Gastroesophageal sphincter (tissue), 4 donors: ENCODE measurements around the gene RALGAPA1. TPM values are rescaled to one million over a fixed set of nuclear protein-coding genes. Genes with fewer than 3 reads are reported as not detected.

Source experiments
- ATAC-seq: fragments of 150-250 bp; one replicate; pipeline ENCODE4 v1.9.1; 2016; ENCODE audit warnings: mild to moderate bottlenecking, moderate library complexity
- H3K27ac ChIP-seq, 4 donors: fragments of 200-600 bp; sonication (generic) in 3 of 4; 1 replicate in 3 of 4; 2 replicates in 1 of 4; pipeline ENCODE4 v1.5.1; 2016 to 2019
- H3K27me3 ChIP-seq: fragments of 200-600 bp; sonication (generic); one replicate; pipeline ENCODE4 v1.5.1; 2019
- H3K36me3 ChIP-seq, 2 donors: fragments of 200-600 bp; sonication (generic); one replicate each; pipeline ENCODE4 v1.5.1; 2019; ENCODE audit warnings: control low read depth in 1 of 2
- H3K4me1 ChIP-seq, 3 donors: fragments of 200-600 bp; sonication (generic); 1 replicate in 2 of 3; 2 replicates in 1 of 3; pipeline ENCODE4 v1.5.1; 2016 to 2019; ENCODE audit warnings: control low read depth in 2 of 3
- H3K4me3 ChIP-seq, 2 donors: fragments of 200-600 bp; sonication (generic); one replicate each; pipeline ENCODE4 v1.5.1; 2019; ENCODE audit warnings: mild to moderate bottlenecking in 1 of 2, moderate library complexity in 1 of 2
- H3K9me3 ChIP-seq, 3 donors: fragments of 200-600 bp; sonication (generic); one replicate each; pipeline ENCODE4 v1.5.1; 2017 to 2019; ENCODE audit warnings: control low read depth in 2 of 3
- CTCF ChIP-seq, 4 experiments: fragments of 200-600 bp in 2 of 4; fragments of 450-650 bp in 2 of 4; sonication (generic) in 1 of 4; IDR thresholded peaks; one replicate each; pipeline ENCODE4 v1.5.1; 2017 to 2019; ENCODE audit warnings: antibody characterized with exemption in 4 of 4, mild to moderate bottlenecking in 2 of 4, moderate library complexity in 2 of 4
- EP300 ChIP-seq: sonication (generic); formaldehyde crosslinking; IDR thresholded peaks from one replicate; pipeline ENCODE4 v1.6.1; 2017; ENCODE audit warnings: antibody characterized with exemption, mild to moderate bottlenecking
- POLR2A ChIP-seq, 2 donors: fragments of 450-650 bp; IDR thresholded peaks; one replicate each; pipeline ENCODE4 v1.6.1; 2017; ENCODE audit warnings: antibody characterized with exemption in 2 of 2, mild to moderate bottlenecking in 2 of 2, moderate library complexity in 1 of 2
- POLR2AphosphoS5 ChIP-seq: sonication (generic); formaldehyde crosslinking; IDR thresholded peaks from one replicate; pipeline ENCODE4 v1.6.1; 2017; ENCODE audit warnings: antibody characterized with exemption
- WGBS, 2 donors: methylation state at CpG; one replicate each; pipeline ENCODE4 v1.1.5; 2018; ENCODE audit warnings: low coverage in 1 of 2; 5-methylcytosine and 5-hydroxymethylcytosine counted together
- total RNA-seq, 4 donors: library from RNA; depleted of rRNA; stranded (reverse); fragments of >200 nt; gene quantifications; one replicate each; pipeline ENCODE4 v1.1.0, GENCODE V29; 2016

RALGAPA1 gene
- total RNA-seq, 4 donors from 2014 or later: 46.6 to 97.4 (median 69.4) TPM

GRCh38 chr14:35565871-35566464 is 243.1 kb downstream of the RALGAPA1 start:
- H3K9me3 ChIP-seq: no peaks in the 10 kb centered on the region
- TF ChIP-seq CTCF (IDR thresholded peaks at IDR 0.05) (no peak), POLR2AphosphoS5 (no peak), POLR2A (IDR thresholded peaks at IDR 0.05) (no peak), EP300 (no peak)
- H3K27ac ChIP-seq: no peak overlapping the region
- no peaks in the 10 kb centered on the region for H3K4me1 ChIP-seq
- WGBS, 2 donors: 97 to 98% methylated on average over 3 to 4 of the region's 4 CpGs
- H3K36me3 ChIP-seq: peaks cover 0 to 14% of the 10 kb centered on the region in 2 donors
- no peaks in the 10 kb centered on the region for H3K27me3 ChIP-seq
- no peak for ATAC-seq
- no peak overlapping the region for H3K4me3 ChIP-seq

- H3K4me3 ChIP-seq: no peak overlapping the region
- no peak for TF ChIP-seq EP300
- TF ChIP-seq CTCF (IDR thresholded peaks at IDR 0.05): no peak
- TF ChIP-seq POLR2AphosphoS5: no peak
- TF ChIP-seq POLR2A (IDR thresholded peaks at IDR 0.05): no peak
- H3K4me1 ChIP-seq: no peaks in the 10 kb centered on the region
- no peak overlapping the region for H3K27ac ChIP-seq
- H3K9me3 ChIP-seq: no peaks in the 10 kb centered on the region
- peaks cover 0 to 6% of the 10 kb centered on the region in 2 donors for H3K36me3 ChIP-seq
- ATAC-seq: no peak
- 53 to 64% methylated on average over 2 of the region's 2 CpGs for WGBS, 2 donors
- no peaks in the 10 kb centered on the region for H3K27me3 ChIP-seq
Observed at GRCh38 chr14:35558680-35559079, 250.4 kb downstream of the RALGAPA1 start.

GRCh38 chr14:35557221-35557747 is 251.8 kb downstream of the RALGAPA1 start:
- no peak for ATAC-seq
- Histone ChIP-seq H3K27me3 (no peaks in the 10 kb centered on the region), H3K36me3 (peaks cover 0 to 6% of the 10 kb centered on the region in 2 donors), H3K4me3 (no peak overlapping the region), H3K27ac (no peak overlapping the region), H3K4me1 (no peaks in the 10 kb centered on the region), H3K9me3 (no peaks in the 10 kb centered on the region)
- no peak for TF ChIP-seq EP300
- no peak for TF ChIP-seq POLR2A (IDR thresholded peaks at IDR 0.05)
- no peak for TF ChIP-seq CTCF (IDR thresholded peaks at IDR 0.05)
- no peak for TF ChIP-seq POLR2AphosphoS5

GRCh38 chr14:35556548-35556947 is 252.5 kb downstream of the RALGAPA1 start:
- no peak for ATAC-seq
- no peaks in the 10 kb centered on the region for H3K4me1 ChIP-seq
- H3K27me3 ChIP-seq: no peaks in the 10 kb centered on the region
- peaks cover 0 to 6% of the 10 kb centered on the region in 2 donors for H3K36me3 ChIP-seq
- no peak overlapping the region for H3K27ac ChIP-seq
- H3K9me3 ChIP-seq: no peaks in the 10 kb centered on the region
- no peak overlapping the region for H3K4me3 ChIP-seq
- WGBS, 2 donors: 38 to 88% methylated on average over 1 of the region's 1 CpG
- TF ChIP-seq POLR2A (IDR thresholded peaks at IDR 0.05) (no peak), POLR2AphosphoS5 (no peak), EP300 (no peak)

GRCh38 chr14:35553808-35554207 is 255.3 kb downstream of the RALGAPA1 start:
- no peak for ATAC-seq
- Histone ChIP-seq H3K27ac (no peak overlapping the region), H3K4me1 (no peaks in the 10 kb centered on the region), H3K27me3 (no peaks in the 10 kb centered on the region), H3K9me3 (no peaks in the 10 kb centered on the region), H3K36me3 (peaks cover 0 to 4% of the 10 kb centered on the region in 2 donors), H3K4me3 (no peak overlapping the region)
- WGBS, 2 donors: 39 to 86% methylated on average over 1 of the region's 1 CpG
- TF ChIP-seq EP300 (no peak), POLR2A (IDR thresholded peaks at IDR 0.05) (no peak), CTCF (IDR thresholded peaks at IDR 0.05) (no peak), POLR2AphosphoS5 (no peak)
